Mesendoderm (in vitro differentiated cells): ENCODE data around the gene STARD10.
A peak's percentile ranks its signal among the peaks of the same experiment; 100 is the strongest.

Experiments used
- DNase-seq: peaks from one replicate; pipeline ENCODE4 v3.0.0; 2013
- H2AK5ac ChIP-seq: 2 replicates; pipeline ENCODE4 v1.6.1; 2013; ENCODE audit warnings: low read length, inconsistent platforms
- H2BK120ac ChIP-seq: 2 replicates; pipeline ENCODE4 v1.6.1; 2013; ENCODE audit warnings: low read depth, mild to moderate bottlenecking, low read length, moderate library complexity, mixed read lengths
- H2BK15ac ChIP-seq: replicated peaks from 2 replicates; pipeline ENCODE4 v1.6.1; 2013; ENCODE audit warnings: low read depth, mild to moderate bottlenecking, moderate library complexity
- H2BK5ac ChIP-seq: 2 replicates; pipeline ENCODE4 v1.6.1; 2013; ENCODE audit warnings: low read length, inconsistent platforms
- H3K18ac ChIP-seq: 2 replicates; pipeline ENCODE4 v1.6.1; 2013; ENCODE audit warnings: mild to moderate bottlenecking, low read length, mixed read lengths
- H3K23ac ChIP-seq: one replicate; pipeline ENCODE4 v1.6.1; 2013; ENCODE audit warnings: low read length
- H3K27ac ChIP-seq: 2 replicates; pipeline ENCODE4 v1.5.1; 2013; ENCODE audit warnings: low read depth, mild to moderate bottlenecking, inconsistent platforms, low read length, moderate library complexity
- H3K27me3 ChIP-seq: 2 replicates; pipeline ENCODE4 v1.6.1; 2013; ENCODE audit warnings: low read length, control low read depth, mild to moderate bottlenecking, inconsistent platforms; ENCODE audit not compliant: insufficient read depth, poor library complexity
- H3K36me3 ChIP-seq: 2 replicates; pipeline ENCODE4 v1.6.1; 2013; ENCODE audit warnings: low read length, inconsistent platforms; ENCODE audit not compliant: control insufficient read depth, insufficient read depth
- H3K4ac ChIP-seq: one replicate; pipeline ENCODE4 v1.6.1; 2013; ENCODE audit warnings: low read depth, mild to moderate bottlenecking, low read length, moderate library complexity
- H3K4me1 ChIP-seq: 2 replicates; pipeline ENCODE4 v1.6.1; 2013; ENCODE audit warnings: low read depth, low read length, inconsistent platforms; ENCODE audit not compliant: control insufficient read depth
- H3K4me2 ChIP-seq: 2 replicates; pipeline ENCODE4 v1.6.1; 2013; ENCODE audit warnings: low read length
- H3K4me3 ChIP-seq: 2 replicates; pipeline ENCODE4 v1.5.1; 2013; ENCODE audit warnings: mild to moderate bottlenecking, low read length
- H3K56ac ChIP-seq: one replicate; pipeline ENCODE4 v1.6.1; 2013; ENCODE audit warnings: low read length
- H3K79me1 ChIP-seq: 2 replicates; pipeline ENCODE4 v1.6.1; 2013; ENCODE audit warnings: low read length, inconsistent platforms
- H3K79me2 ChIP-seq: 2 replicates; pipeline ENCODE4 v1.6.1; 2013; ENCODE audit warnings: mild to moderate bottlenecking, low read length; ENCODE audit not compliant: control insufficient read depth, insufficient read depth
- H3K9ac ChIP-seq: 2 replicates; pipeline ENCODE4 v1.6.1; 2013; ENCODE audit warnings: low read length, inconsistent platforms
- H4K5ac ChIP-seq: one replicate; pipeline ENCODE4 v1.6.1; 2013; ENCODE audit warnings: low read length
- H4K8ac ChIP-seq: one replicate; pipeline ENCODE4 v1.6.1; 2013; ENCODE audit warnings: low read depth, mild to moderate bottlenecking, control low read depth, low read length, moderate library complexity
- WGBS: extraction: QIAGEN DNeasy Blood & Tissue Kit; methylation state at CpG from one replicate; pipeline ENCODE4 v1.1.7; 2013; ENCODE audit warnings: low lambda C conversion rate, missing lambda C conversion rate; ENCODE audit not compliant: insufficient coverage; ENCODE audit errors: extremely low coverage; 5-methylcytosine and 5-hydroxymethylcytosine counted together

STARD10 gene

GRCh38 chr11:72820439-72821139 is 26.7 kb upstream of the STARD10 start:
- Histone ChIP-seq H3K79me2 (no peaks in the 10 kb centered on the region), H3K18ac (no peak overlapping the region), H3K9ac (no peak overlapping the region), H3K79me1 (no peaks in the 10 kb centered on the region), H2BK120ac (no peak overlapping the region), H3K23ac (no peak overlapping the region), H4K5ac (no peak overlapping the region), H3K56ac (no peak overlapping the region), H3K27me3 (no peaks in the 10 kb centered on the region), H2BK5ac (no peak overlapping the region), H2BK15ac (no peak overlapping the region), H3K4ac (no peak overlapping the region), H2AK5ac (no peak overlapping the region), H3K4me2 (no peak overlapping the region), H3K27ac (no peak overlapping the region), H3K36me3 (no peaks in the 10 kb centered on the region), H3K4me3 (no peak overlapping the region), H4K8ac (no peak overlapping the region), H3K4me1 (peaks cover 2% of the 10 kb centered on the region)
- DNase-seq, result no peak
- no CpG with 5 or more reads among the region's 15 CpGs for WGBS

GRCh38 chr11:72818971-72819370 is 25.1 kb upstream of the STARD10 start:
- Histone ChIP-seq H4K8ac (no peak overlapping the region), H3K56ac (no peak overlapping the region), H3K4me2 (no peak overlapping the region), H4K5ac (no peak overlapping the region), H3K9ac (no peak overlapping the region), H2AK5ac (no peak overlapping the region), H3K18ac (no peak overlapping the region), H3K36me3 (no peaks in the 10 kb centered on the region), H3K4me1 (peaks cover 2% of the 10 kb centered on the region), H3K4ac (no peak overlapping the region), H3K4me3 (no peak overlapping the region), H3K23ac (peak overlapping the region; percentile 75), H2BK5ac (no peak overlapping the region), H2BK120ac (no peak overlapping the region), H3K79me2 (no peaks in the 10 kb centered on the region), H3K79me1 (no peaks in the 10 kb centered on the region), H2BK15ac (no peak overlapping the region), H3K27me3 (no peaks in the 10 kb centered on the region), H3K27ac (no peak overlapping the region)
- no CpG with 5 or more reads among the region's 4 CpGs for WGBS
- DNase-seq, result no peak

GRCh38 chr11:72817966-72818365 is 24.1 kb upstream of the STARD10 start:
- H3K27ac ChIP-seq, result no peak overlapping the region
- no peak overlapping the region for H2BK120ac ChIP-seq
- no peaks in the 10 kb centered on the region for H3K79me2 ChIP-seq
- H3K4me3 ChIP-seq, result no peak overlapping the region
- H3K23ac ChIP-seq, result no peak overlapping the region
- H3K27me3 ChIP-seq, result no peaks in the 10 kb centered on the region
- H4K8ac ChIP-seq, result no peak overlapping the region
- no peak overlapping the region for H2BK15ac ChIP-seq
- H4K5ac ChIP-seq, result no peak overlapping the region
- no peak overlapping the region for H3K4me2 ChIP-seq
- H3K79me1 ChIP-seq, result no peaks in the 10 kb centered on the region
- H3K4ac ChIP-seq, result no peak overlapping the region
- no CpG with 5 or more reads among the region's 4 CpGs for WGBS
- no peak overlapping the region for H2BK5ac ChIP-seq
- no peak overlapping the region for H3K56ac ChIP-seq
- no peak overlapping the region for H3K9ac ChIP-seq
- no peak overlapping the region for H3K18ac ChIP-seq
- peaks cover 6% of the 10 kb centered on the region for H3K4me1 ChIP-seq
- H3K36me3 ChIP-seq, result no peaks in the 10 kb centered on the region
- DNase-seq, result no peak
- H2AK5ac ChIP-seq, result no peak overlapping the region

GRCh38 chr11:72816404-72816990 is 22.6 kb upstream of the STARD10 start:
- no peaks in the 10 kb centered on the region for H3K79me1 ChIP-seq
- H2BK5ac ChIP-seq, result no peak overlapping the region
- H3K9ac ChIP-seq, result no peak overlapping the region
- no peak overlapping the region for H3K4me2 ChIP-seq
- no peak overlapping the region for H4K5ac ChIP-seq
- H2BK120ac ChIP-seq, result no peak overlapping the region
- H2BK15ac ChIP-seq, result no peak overlapping the region
- H4K8ac ChIP-seq, result no peak overlapping the region
- no peak overlapping the region for H3K23ac ChIP-seq
- DNase-seq, result no peak
- H3K4ac ChIP-seq, result no peak overlapping the region
- WGBS, result no CpG with 5 or more reads among the region's 7 CpGs
- no peaks in the 10 kb centered on the region for H3K36me3 ChIP-seq
- no peak overlapping the region for H3K4me3 ChIP-seq
- no peak overlapping the region for H2AK5ac ChIP-seq
- no peaks in the 10 kb centered on the region for H3K27me3 ChIP-seq
- no peak overlapping the region for H3K18ac ChIP-seq
- no peaks in the 10 kb centered on the region for H3K79me2 ChIP-seq
- H3K56ac ChIP-seq, result no peak overlapping the region
- peaks cover 4% of the 10 kb centered on the region for H3K4me1 ChIP-seq
- no peak overlapping the region for H3K27ac ChIP-seq

- no peak overlapping the region for H2BK15ac ChIP-seq
- H3K4me2 ChIP-seq, result peak overlapping the region; percentile 89
- DNase-seq, result no peak
- no peak overlapping the region for H3K23ac ChIP-seq
- peak overlapping the region; percentile 16 for H3K18ac ChIP-seq
- no peak overlapping the region for H2BK120ac ChIP-seq
- no peak overlapping the region for H3K27ac ChIP-seq
- H3K27me3 ChIP-seq, result no peaks in the 10 kb centered on the region
- H3K9ac ChIP-seq, result peak overlapping the region; percentile 85
- peak overlapping the region; percentile 98 for H3K56ac ChIP-seq
- no peak overlapping the region for H4K5ac ChIP-seq
- no peak overlapping the region for H2AK5ac ChIP-seq
- H3K79me2 ChIP-seq, result no peaks in the 10 kb centered on the region
- H3K4me3 ChIP-seq, result no peak overlapping the region
- H4K8ac ChIP-seq, result no peak overlapping the region
- no peak overlapping the region for H3K4ac ChIP-seq
- H3K36me3 ChIP-seq, result no peaks in the 10 kb centered on the region
- H3K79me1 ChIP-seq, result no peaks in the 10 kb centered on the region
- WGBS, result no CpG with 5 or more reads among the region's 13 CpGs
- no peak overlapping the region for H2BK5ac ChIP-seq
- peaks cover 4% of the 10 kb centered on the region for H3K4me1 ChIP-seq
Observed at GRCh38 chr11:72815110-72815618, 21.3 kb upstream of the STARD10 start.
